HG03039 (cell line): ENCODE measurements around the gene H2AZ1.
A peak's percentile ranks its signal among the peaks of the same experiment; 100 is the strongest.

Experiments
- ATAC-seq: cut with Tn5 transposase; IDR thresholded peaks from one replicate; pipeline ENCODE4 v1.9.1; 2021; ENCODE audit warnings: mild to moderate bottlenecking, moderate library complexity; ENCODE audit not compliant: unreplicated experiment

H2AZ1 gene

GRCh38 chr4:99946356-99947189 is 3.5 kb downstream of the H2AZ1 start, which contains the start of gene DNAJB14:
TSS of gene DNAJB14 (minus strand) at chr4:99946618. CDS start at chr4:99946571, 47 bp downstream.
- ATAC-seq: peak; percentile 38

GRCh38 chr4:99945718-99946355 is 4.2 kb downstream of the H2AZ1 start:
- ATAC-seq: peak; percentile 0

- no peak for ATAC-seq
Observed at GRCh38 chr4:99943904-99944437, 6.1 kb downstream of the H2AZ1 start.

- ATAC-seq: no peak
Observed at GRCh38 chr4:99938243-99938753, 11.8 kb downstream of the H2AZ1 start.

GRCh38 chr4:99934891-99935290 is 15.2 kb downstream of the H2AZ1 start:
- no peak for ATAC-seq

GRCh38 chr4:99927566-99927965 is 22.5 kb downstream of the H2AZ1 start:
- ATAC-seq: no peak

- ATAC-seq: no peak
Observed at GRCh38 chr4:99921174-99921573, 28.9 kb downstream of the H2AZ1 start.

- no peak for ATAC-seq
Observed at GRCh38 chr4:99918656-99919055, 31.4 kb downstream of the H2AZ1 start.

- ATAC-seq: no peak
Observed at GRCh38 chr4:99917575-99917974, 32.5 kb downstream of the H2AZ1 start.

GRCh38 chr4:99915449-99915848 is 34.6 kb downstream of the H2AZ1 start:
- ATAC-seq: no peak
